NCI-H2196 treated with DMSO at 0.1 percent for 48 hours (cell line): ENCODE results near the gene VTI1A.
"Not testable (repeated sequence)": the region's sequence is repeated elsewhere in the genome, so short reads cannot be mapped to it uniquely, and the experiment has no call there.

Source experiments
- DNase-seq: peaks from one replicate; lab custom pipeline; 2025; ENCODE audit not compliant: unreplicated experiment; lab: John Stamatoyannopoulos, UW

The VTI1A gene

DNA sequence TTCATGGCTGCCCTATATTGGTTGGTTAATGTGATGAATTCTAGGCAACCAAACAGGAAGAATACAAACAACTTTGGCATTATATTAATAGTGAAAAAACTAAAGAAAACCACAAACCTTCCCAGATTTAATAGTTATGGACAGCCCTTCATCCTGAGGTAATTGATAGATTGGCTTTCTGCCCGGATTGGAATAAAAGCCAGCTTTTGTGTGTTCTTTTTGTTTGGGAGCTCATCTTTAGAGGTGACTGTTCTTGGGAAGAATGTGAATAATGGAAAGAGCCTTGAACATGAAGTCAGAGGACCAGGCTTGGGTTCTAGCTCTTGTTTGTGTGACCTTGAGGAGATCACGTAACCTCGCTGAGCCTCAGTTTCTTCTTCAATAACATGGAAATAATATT lies 92.3 kb downstream of the VTI1A start:
- DNase-seq = no peak

DNA sequence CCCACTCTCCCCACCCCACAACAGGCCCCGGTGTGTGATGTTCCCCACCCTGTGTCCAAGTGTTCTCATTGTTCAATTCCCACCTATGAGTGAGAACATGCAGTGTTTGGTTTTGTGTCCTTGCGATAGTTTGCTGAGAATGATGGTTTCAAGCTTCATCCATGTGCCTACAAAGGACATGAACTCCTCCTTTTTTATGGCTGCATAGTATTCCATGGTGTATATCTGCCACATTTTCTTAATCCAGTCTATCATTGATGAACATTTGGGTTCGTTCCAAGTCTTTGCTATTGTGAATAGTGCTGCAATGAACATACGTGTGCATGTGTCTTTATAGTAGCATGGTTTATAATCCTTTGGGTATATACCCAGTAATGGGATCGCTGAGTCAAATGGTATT lies 95.8 kb downstream of the VTI1A start:
- DNase-seq = not testable (repeated sequence)

DNA sequence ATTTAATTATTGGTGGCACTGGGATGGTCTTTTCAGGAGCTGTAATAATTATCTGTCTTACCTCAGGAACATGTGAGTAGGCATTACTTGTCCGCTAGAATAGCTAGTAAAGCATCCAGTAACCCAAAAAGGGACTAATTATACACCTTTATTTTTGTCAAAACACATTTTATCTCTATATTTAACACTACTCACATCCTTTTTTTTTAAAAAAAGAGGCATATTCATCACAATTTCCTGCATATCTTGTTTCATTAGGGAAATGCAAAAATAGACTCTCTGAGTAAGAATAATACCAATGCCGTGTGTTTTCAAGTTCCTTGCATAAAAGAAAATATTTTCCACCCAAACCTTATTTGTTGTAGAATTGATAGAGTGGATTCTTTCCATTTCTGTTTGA lies 99.5 kb downstream of the VTI1A start:
- DNase-seq = no peak

DNA sequence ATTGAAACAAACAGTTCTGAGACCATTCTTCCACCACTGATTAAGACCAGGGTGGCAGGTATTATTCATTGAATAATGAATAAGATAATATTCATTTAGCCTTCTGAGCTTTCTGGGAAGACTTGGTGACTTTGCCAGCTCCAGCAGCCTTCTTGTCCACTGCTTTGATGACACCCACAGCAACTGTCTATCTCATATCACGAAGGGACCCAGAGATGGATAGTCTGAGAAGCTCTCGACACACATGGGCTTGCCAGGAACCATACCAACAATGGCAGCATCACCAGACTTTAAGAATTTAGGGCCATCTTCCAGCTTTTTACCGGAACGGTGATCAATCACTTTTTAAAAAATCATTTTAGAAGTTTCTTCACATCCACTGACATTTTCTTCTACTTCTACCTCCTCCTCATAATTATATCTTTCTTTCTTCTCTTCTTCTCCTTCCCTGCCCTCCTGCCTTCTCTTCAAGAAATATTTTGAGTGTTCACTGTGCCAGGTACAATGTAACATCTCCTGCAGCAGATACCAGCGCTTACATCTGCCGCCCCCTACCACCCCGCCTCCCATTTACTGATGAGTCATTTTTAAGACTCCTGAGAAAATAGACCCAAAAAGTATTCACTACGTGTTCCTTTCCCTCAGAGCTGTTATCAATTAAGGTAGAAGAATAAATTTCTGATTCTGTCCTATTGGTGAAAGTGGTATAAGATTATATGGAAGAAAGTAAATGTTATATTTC lies 101.7 kb downstream of the VTI1A start:
- no peak for DNase-seq

DNA sequence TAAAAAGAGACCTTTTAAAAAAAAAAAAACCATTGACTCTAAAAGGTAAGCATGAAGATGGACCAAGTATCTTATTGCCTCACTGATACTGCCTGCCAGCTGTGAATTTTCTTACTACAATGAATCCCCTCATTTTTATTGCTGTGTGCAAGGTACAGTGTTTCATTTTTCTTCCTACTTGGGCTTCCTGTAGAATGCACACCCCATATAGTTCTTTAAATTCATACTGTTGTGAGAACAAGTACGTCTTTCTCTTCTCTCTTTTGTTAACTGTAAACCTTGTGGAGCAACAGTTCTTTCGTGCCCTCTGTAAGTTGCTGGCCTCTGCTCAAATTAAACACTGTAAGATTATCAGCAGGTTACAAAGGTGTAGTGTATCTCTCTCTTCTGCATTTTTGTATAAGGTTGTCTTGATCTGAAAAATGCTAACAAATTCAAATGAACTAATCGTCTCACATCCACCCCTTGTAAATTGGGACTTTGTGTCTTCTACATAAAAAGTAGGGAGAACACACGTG lies 105.6 kb downstream of the VTI1A start:
- no peak for DNase-seq

DNA sequence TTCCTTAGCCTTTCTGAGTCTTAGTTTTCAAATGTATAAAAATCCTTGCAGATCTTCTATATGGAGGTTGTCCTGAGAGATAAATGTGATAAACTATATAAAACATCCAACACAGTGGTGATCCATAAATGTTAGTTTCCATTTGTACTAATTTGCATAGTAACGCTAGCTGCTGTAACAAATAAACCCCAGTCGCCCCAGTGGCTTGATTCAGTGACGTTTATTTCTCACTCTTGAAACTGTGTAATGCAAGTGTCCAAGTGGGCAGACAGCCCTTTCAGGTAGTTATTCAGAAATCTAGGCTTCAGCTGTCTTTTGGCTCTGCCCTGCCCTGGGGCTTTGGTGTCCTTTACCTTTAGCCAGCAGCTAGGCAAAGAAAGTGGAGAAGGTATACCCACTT lies 106.3 kb downstream of the VTI1A start:
- no peak for DNase-seq

DNA sequence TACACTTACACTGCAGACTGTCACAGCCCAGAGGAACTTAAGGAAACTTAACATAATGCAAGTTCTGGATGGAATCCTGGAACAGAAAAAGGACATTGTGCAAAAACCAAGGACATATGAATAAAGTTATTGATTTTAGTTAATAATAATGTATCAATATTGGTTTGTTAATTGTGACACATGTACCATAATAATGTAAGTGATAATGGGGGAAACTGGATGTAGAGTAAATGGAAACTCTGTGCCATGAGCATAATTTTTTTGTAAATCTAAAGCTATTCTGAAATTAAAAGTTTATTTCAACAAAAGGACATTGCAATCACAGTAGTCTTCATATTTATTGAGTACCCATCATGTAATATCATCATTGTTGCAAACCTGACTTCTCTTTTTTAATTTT lies 107.2 kb downstream of the VTI1A start:
- DNase-seq = no peak

DNA sequence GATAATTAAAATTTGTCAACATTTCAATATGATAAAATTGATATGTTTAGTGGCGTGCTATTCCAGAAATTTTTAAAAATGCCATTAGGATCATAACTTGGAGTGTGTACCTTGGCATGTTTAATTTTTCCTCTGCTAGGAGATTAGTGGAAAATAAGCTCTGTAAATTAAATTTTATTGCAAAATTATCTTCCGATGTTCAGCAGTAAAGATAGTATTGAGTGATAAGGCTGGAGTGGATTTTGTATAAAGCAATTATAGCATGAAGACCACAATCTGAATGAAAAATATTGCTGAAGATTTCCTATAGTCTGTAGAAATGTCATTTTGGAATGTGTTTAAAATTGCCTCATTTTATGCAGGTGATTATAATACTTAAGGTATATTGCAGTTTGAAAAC lies 110.2 kb downstream of the VTI1A start:
- DNase-seq = no peak

DNA sequence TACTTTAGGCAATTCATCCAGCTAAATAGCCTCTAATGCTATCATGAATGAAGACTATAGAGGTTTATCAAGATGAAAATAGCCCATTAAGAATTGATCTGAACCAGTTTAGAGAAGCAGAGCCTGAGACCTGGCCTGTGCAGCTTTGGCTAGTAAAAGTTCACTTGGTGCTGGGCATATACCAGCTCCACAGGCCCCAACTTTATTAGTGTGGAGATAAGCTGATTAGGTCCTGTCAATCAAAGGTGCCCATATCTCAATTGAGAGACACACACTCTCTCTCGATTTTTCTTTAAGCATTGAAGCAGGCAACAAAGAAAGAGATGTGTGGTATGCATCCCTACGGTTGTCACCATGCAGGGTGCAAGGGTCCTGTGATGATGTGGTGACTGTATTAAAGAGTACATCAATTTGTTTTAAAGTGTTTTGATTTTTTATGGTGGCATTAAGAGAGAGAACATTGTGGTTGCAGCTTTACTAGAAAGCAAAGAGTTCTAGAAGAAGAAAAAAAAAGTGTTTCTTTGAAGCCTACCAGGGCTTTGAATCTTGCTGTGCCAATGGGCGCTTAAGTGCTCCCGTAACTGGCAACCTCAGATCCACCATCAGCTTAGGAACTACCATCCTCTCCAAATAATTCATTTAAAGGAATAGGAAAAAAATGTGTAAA lies 111.6 kb downstream of the VTI1A start:
- DNase-seq = no peak

DNA sequence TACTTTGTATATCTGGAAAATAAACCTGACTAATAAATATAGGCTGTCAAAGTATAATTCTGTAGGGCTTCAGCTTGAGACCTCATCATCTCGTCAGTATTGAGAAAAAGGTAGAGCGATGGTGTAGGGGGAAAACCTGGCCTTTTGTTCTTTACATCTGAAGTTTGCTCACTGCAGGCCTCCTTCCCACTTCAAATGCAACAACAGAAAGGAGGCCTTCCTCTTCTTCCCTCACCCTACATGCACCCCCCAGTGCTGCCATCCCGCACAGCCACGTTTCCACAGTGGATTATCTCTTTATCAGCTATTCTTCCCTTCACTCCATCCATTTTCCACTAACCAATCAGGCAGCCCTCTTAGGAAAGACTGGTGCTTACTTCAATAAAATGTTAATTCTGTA lies 112.3 kb downstream of the VTI1A start:
- DNase-seq = no peak

DNA sequence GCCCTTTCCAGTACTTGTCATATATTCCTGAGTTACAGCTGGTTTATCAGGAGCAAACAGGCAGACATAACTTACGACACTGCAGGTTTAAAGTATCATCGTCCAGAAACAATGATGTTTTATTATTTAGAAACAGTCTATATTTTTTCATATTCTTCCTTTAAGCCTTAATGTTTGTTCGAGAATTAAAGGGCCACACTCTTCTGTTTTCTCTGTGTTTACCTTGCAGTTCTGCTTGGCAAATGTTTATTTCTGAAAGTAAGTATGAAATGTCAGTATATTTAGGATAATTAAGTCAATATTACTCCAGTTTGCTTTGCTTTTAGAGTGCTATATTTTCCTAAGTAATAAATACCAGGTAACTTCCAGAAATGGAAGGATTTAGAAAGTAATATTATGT lies 115.1 kb downstream of the VTI1A start:
- no peak for DNase-seq

DNA sequence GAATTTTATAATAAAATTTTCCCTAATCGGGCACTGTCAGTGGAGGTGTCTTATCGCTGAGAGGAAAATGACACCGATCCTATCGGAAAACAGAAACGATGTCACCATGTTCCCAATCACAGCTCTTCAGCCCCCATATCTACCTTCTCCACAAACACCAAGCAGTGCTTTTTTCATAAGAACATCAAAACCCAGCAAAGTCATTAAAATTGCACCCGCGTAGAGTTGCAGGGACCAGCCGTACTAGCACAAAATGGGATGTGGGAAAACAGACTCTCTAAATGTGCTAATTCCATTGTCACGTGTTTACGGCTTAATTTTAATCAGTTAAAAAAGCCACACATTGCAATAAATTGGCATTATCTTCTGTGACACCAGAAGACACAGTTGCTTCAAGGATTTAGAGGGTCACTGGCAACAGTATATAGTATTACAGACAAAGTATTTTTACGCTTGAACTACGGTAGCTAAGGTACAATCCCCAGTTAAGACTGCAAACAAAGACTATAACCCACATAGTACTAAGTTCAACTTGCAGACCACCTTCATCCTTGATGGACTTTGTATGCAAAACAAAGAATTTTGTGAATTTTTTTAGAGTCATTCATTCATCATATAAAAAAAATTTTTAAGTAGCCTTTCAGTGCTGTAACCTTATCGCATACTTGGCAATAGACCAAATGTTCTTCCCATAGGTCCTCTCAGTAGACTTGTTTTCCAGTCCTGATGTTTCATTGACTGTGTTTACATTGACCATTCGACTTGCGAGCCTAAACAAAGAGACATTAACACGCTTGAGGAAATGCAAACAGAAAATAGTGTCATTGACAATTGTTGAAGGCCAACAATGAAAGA lies 116.0 kb downstream of the VTI1A start:
- DNase-seq = peak; percentile 21

DNA sequence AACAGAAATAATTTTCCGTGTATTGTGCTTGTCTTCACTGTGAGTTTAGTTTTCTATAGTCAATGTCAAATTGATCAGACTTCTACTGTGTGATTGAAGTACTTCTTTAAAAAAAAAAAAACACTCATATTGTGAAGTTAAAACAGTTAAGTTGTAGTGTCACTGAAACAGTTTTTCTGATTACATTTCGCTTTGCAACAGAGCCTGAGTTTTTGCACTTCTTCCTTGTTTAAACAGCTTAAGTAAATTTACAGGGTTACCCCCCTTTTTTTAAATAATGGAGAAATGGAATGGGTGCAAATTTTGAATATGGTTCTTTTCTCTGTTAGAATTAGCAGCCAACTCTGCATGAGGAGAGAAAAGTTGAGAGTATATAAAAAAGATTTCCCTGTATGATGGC lies 117.3 kb downstream of the VTI1A start:
- DNase-seq = no peak

DNA sequence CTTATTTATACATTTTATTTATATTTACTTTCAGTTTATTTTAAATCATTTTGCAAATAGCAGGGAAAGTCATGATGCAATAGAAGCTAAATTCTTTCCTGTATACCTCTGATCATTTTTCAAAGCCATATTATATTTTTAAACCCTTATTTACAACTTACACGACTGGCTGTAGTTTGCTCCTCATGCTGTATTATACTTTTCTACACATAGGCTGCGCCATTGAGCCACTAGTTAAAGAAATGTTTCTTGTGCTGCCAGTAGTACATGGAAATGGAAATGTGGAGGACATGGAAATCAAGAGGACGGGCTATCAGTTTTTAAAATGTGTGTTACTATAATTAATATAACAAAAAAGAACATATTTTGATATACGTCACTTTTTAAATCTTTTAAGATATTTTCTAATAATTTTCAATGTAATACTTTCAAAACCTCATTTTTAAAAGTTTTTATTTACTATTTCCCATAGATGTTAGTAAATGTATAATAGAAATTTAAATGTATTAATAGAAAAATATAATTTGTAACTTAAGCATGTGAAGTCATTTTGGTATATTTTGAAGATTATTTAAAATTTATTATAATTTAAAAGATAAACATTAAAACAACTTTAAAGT lies 118.5 kb downstream of the VTI1A start:
- DNase-seq = no peak

DNA sequence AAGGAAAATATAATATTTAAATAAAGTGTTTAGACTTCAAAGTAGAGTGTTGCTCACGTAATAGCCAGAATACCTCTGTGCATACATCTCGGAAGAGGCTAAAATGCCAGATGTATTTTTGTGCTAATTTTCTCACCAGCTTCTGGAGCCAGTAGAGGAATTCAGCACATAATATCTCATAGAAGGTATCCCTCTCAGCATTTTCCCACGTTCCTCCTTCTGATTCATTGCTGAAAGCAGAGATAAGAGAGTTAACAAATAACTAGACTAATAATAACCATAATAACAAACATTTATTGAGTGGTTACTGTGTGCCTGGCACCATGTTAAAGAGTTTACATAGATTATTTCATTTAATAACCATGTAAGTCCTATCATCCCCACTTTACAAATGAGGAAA lies 123.6 kb downstream of the VTI1A start:
- DNase-seq = no peak

DNA sequence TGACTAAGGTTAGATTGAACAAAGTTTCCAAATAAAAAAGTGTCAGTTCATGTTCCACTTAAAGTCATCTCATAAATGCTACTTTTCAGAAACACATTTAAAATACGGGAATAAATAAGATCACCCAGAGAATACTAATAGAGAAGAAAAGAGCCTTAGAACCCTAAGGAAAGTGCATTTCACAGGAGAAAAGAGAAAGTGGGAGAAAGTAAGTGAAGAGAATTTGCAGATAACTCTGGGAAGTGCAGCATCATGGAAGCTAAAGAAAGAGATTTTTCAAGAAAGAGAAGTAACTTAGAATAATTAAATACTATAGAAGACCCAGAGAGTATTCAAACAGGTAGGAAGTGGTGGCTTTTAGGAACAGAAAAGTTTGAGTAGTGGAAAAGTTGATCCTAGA lies 132.6 kb downstream of the VTI1A start:
- no peak for DNase-seq

DNA sequence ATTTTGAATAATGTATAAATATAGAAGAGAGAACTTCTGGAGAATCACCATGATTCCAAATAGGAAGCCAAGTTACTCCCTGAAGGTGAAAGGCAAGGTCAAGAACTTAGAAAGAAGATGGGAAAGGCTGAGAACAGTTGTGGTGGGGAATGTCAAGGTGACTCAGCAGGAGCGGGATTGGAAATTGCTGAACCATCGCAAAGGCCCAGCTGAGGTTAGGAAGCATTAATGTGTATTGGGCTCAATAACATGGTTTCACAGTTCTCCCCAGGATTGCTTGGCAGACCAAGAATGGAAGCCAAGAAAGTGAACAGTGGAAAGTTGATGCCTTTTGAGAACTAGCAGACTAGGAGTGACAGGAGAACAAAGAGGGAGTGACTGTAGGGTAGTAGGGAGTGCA lies 133.3 kb downstream of the VTI1A start:
- no peak for DNase-seq

DNA sequence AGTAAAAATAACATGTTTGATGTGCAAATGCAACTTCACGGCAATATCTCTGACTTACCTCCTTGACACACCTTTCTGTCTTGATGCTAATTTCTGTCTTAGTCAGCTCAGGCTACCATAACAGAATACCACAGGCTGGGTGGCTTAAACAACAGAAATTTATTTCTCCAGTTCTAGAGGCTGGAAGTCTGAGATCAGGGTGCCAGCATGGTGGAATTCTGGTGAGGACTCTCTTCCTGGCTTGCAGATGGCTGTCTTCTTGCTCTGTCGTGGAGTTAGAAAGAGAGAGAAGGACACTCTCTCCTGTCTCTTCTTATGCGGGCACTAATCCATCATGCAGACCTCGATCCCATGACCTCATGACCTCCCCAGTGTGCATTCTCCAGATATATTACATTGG lies 134.9 kb downstream of the VTI1A start:
- DNase-seq = no peak

DNA sequence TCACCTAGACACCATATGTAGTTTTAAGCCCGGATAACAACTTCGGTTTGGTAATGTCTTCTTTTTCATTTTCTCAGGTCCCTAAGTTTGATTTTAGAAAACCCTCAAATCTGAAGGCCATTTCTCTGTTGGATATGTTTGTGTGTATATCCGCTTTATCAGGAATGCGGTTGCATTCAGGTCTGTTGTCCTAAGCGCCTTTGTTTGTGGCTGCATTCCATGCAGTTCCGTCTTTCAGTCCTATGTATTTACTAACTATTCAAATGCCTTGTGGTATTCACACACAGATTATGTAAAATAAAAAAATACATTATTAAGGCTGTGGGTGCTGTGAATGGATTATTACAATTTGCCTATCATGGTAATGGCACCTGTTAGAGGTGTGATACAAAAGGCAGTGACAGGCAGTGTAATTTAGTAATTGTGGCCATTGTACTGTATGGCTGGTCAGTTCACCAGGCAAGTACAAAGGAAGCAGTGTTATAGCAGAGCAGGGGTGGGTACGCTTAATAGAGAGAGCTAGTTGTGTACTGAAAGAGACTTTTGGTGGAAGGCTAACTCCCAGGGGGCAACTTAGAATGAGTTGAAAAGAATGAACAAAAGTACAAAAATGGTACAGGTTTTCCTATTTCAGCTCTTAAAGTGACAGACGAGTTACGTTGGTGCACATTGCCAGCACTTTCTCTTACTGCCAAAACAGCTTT lies 136.4 kb downstream of the VTI1A start:
- no peak for DNase-seq

DNA sequence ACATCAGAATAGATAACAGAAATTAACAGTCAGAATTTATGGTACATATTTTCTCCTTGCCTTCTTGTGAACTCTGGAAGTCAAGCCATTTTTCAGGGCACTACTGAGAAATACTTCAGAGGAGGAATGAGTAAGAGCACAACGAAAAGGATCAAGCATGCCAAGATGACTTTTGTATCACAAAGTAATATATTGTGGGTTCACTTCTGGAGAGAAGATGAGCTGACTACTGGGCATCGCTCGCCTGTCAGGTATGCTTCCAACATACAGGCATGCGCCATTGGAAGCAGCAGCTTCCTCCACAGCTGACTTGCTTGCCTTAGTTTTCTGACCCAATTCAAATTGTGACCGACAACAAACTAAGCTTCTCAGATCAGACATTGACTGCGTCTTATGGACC lies 137.3 kb downstream of the VTI1A start:
- DNase-seq = no peak

DNA sequence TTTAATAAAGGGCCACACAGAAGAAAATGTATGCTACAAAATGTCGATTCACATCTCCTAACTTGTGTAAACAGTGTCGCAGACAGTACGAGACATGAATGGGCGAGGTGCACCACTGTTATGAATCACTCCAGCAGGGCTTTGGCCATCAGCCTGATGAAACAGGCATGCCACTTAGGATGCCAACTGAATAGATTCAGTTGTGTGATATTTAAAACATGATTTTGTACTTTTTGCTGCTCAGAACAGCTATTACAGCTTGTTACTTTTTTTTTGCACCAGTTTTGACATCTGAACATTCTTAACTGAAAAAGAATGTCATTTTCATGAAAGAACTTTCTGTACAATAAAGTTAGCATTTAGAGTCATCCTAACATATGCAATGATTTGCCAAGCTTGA lies 138.1 kb downstream of the VTI1A start:
- DNase-seq = no peak
